ENCODE data around the gene NCOA3.

DNA sequence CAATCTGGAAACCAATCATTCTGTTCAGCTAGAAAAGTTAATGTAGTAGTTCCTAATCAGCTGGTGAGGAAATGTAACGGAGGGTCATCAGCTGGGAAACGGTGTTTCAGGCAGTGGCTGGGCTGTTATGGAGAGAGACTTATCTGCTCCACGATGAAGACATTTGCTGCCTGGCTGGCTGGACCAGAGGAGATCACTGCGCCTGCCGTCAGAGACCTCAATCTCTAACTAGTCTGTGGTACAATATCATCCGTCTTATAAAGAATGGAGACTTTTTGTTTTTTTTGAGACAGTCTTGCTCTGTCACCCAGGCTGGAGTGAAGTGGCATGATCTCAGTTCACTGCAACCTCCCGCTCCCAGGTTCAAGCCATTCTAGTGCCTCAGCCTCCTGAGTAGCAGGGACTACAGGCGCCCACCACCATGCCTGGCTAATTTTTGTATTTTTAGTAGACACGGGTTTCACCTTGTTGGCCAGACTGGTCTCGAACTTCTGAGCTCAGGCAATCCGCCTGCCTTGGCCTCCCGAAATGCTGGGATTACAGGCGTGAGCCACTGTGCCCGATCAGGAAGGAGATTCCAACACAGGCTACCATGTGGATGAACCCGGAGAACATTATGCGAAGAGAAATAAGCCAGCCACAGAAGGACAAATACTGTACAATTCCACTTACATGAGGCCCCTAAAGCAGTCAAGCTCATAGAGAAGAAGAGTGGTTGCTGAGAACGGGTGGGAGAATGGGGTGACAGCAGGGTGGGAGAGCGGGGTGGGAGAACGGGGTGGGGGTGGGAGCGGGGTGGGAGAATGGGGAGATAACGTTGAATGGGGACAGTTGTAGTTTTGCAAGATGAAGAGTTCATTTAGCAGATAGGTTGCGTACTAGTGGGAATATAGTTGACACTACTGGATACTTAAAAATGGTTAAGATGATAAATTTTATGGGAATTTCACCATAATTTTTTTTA, 168.5 kb downstream of the NCOA3 start:
- TF ChIP-seq GLIS3 (CRISPR knock-in tag; IDR thresholded peaks at IDR 0.05) (no peak), ZFP3 (CRISPR knock-in tag; IDR thresholded peaks at IDR 0.05) (no peak)
